ENCODE measurements around the gene SUN5.
"Not testable (repeated sequence)": the region's sequence is repeated elsewhere in the genome, so short reads cannot be mapped to it uniquely, and the experiment has no call there.

SUN5 gene

DNA sequence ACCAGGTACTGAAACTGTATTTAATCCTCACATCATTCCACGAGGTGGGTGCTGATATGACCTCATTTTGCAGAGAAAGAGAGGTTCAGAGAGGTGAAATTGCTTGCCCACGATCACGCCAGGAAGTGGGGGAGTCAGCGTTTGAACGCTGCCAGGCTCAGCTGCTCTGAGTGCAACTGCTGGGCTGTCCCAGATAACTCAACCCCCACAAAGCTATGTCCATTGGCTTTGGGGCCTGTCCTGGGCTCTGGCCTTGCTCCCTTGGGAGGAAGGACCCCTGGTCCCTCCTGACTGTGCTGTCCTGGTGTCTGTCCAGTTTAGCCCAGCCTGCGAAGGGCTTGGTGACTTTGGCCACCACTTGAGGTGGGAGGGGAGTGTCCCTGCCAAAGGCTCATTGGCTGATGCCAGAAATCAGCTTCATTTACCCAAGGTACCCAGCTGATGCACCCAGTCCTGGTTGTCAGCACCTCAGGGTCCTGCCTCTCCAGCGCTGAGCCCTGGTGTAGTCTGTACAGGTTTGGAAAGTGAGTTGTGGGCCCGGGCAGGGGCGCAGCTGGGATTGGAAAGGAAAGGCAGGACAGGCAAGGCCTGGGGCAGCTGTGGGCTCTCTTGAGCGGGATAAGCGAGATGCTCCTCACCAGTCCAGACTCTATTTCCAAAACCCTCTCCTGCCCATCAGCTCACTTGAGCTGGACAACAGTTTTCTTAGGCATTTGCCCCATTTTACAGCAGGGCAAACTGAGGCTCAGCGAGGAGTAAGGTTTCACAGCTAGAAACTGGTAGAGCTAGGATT lies 38.5 kb downstream of the SUN5 start:
- Histone ChIP-seq H3K36me3 (ENCODE audit: insufficient read depth, low read length) (no peaks in the 10 kb centered on the region), H3K9ac (ENCODE audit: low read depth, low read length) (no peak overlapping the region), H3K4me1 (ENCODE audit: insufficient read depth, low read length) (no peaks in the 10 kb centered on the region; the same call in 1 of the 2 replicates), H3K9me3 (ENCODE audit: control insufficient read depth, insufficient read depth, low read length) (no peaks in the 10 kb centered on the region)

DNA sequence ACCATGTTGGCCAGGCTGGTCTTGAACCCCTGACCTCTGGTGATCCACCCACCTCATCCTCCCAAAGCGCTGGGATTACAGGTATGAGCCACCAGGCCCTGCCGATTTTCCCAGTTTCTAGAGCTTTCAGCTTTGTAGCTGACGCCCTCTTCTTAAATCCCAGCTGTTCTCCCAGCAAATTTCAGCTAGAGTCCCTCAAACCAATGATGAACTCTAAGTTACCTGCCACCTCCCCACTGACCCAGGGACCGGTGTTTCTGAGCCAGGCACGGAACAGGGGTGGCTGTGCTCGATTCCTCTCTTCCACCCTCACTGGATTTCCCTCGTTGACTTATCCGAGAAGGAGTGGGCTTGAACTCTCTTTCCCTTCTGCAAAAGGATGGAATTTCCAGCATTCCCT lies 39.1 kb downstream of the SUN5 start:
- Histone ChIP-seq H3K36me3 (ENCODE audit: insufficient read depth, low read length) (no peaks in the 10 kb centered on the region), H3K9ac (ENCODE audit: low read depth, low read length) (no peak overlapping the region), H3K4me1 (ENCODE audit: insufficient read depth, low read length) (no peaks in the 10 kb centered on the region), H3K9me3 (ENCODE audit: control insufficient read depth, insufficient read depth, low read length) (no peaks in the 10 kb centered on the region)

DNA sequence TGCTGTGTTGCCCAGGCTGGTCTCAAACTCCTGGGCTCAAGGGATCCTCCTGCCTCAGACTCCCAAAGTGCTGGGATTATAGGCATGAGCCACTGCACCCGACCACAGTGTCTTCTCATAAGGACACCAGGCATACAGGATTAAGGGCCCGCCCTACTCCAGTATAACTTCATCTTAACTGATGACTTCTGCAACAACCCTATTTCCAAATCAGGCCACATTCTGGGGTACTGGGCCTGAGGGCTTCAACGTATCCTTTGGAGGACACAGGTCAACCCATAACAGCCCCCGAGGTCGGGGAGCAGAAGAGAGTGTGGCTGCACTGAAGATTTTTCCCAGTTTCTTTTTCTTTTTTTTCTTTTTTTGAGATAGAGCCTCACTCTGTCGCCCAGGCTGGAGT lies 39.7 kb downstream of the SUN5 start:
- H3K9me3 ChIP-seq (ENCODE audit: control insufficient read depth, insufficient read depth, low read length), result no peaks in the 10 kb centered on the region
- H3K4me1 ChIP-seq (ENCODE audit: insufficient read depth, low read length), result no peaks in the 10 kb centered on the region
- no peaks in the 10 kb centered on the region for H3K36me3 ChIP-seq (ENCODE audit: insufficient read depth, low read length)
- H3K9ac ChIP-seq (ENCODE audit: low read depth, low read length), result no peak overlapping the region

DNA sequence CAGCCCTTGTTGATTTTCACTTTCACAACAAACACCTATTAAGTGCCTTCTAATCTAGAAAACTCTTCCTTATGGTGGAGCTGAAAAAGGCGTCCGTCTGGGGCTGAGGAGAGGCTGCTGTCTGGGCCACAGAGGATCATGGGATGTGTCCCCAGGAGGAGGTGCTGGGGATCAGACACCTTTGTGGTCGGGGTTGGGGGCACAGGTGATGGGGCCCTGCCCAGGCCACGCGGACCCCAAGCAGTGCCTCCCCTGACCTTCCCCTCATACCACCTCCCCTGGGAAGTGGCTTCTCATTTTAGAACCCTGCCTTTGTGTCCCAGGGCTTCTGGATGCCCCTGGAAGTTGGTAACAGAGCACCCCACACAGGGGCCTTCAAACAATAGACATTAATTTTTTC lies 41.1 kb downstream of the SUN5 start:
- H3K4me1 ChIP-seq (ENCODE audit: insufficient read depth, low read length), result no peaks in the 10 kb centered on the region
- no peaks in the 10 kb centered on the region for H3K9me3 ChIP-seq (ENCODE audit: control insufficient read depth, insufficient read depth, low read length)
- H3K9ac ChIP-seq (ENCODE audit: low read depth, low read length), result no peak overlapping the region
- H3K36me3 ChIP-seq (ENCODE audit: insufficient read depth, low read length), result no peaks in the 10 kb centered on the region

DNA sequence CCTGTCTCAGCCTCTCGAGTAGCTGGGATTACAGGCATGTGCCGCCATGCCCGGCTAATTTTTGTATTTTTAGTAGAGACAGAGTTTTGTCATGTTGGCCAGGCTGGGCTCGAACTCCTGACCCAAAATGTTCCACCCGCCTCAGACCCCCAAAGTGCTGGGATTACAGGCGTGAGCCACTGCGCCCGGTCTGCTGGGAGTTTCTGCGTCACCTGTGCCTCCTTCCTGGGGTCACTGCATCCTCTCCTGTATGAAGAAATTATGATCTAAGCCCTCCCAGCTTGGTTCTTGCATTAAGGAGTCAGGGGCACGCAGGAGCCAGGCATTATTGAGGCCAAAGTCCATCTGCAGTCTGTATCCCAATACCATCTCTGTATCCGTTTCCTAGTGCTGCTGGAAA lies 41.6 kb downstream of the SUN5 start:
- not testable (repeated sequence) for H3K9ac ChIP-seq (ENCODE audit: low read depth, low read length); H3K4me1 ChIP-seq (ENCODE audit: insufficient read depth, low read length); H3K36me3 ChIP-seq (ENCODE audit: insufficient read depth, low read length); H3K9me3 ChIP-seq (ENCODE audit: control insufficient read depth, insufficient read depth, low read length)

DNA sequence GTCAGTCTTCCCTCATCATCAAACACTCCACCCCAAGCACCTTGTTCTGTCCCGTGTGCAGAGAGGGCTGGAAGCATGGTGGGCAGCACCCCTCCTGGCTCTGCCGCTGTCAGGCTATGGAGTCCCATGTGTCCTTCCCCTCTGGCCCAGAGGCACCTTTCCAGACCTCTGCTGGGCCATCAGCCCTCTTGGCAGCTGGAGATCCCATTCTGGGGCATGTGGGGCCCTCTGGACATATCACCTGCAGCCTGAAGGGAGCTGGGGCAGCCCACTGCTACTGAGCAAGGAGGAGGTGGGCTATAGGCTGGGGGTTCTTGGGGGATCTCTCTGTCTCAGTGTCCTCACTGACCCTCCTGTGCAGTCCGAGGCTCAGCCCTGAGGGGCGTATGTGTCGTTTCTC lies 42.2 kb downstream of the SUN5 start:
- no peaks in the 10 kb centered on the region; the same call in 1 of the 2 replicates for H3K9me3 ChIP-seq (ENCODE audit: control insufficient read depth, insufficient read depth, low read length)
- no peaks in the 10 kb centered on the region for H3K36me3 ChIP-seq (ENCODE audit: insufficient read depth, low read length)
- H3K4me1 ChIP-seq (ENCODE audit: insufficient read depth, low read length), result no peaks in the 10 kb centered on the region
- no peak overlapping the region for H3K9ac ChIP-seq (ENCODE audit: low read depth, low read length)

DNA sequence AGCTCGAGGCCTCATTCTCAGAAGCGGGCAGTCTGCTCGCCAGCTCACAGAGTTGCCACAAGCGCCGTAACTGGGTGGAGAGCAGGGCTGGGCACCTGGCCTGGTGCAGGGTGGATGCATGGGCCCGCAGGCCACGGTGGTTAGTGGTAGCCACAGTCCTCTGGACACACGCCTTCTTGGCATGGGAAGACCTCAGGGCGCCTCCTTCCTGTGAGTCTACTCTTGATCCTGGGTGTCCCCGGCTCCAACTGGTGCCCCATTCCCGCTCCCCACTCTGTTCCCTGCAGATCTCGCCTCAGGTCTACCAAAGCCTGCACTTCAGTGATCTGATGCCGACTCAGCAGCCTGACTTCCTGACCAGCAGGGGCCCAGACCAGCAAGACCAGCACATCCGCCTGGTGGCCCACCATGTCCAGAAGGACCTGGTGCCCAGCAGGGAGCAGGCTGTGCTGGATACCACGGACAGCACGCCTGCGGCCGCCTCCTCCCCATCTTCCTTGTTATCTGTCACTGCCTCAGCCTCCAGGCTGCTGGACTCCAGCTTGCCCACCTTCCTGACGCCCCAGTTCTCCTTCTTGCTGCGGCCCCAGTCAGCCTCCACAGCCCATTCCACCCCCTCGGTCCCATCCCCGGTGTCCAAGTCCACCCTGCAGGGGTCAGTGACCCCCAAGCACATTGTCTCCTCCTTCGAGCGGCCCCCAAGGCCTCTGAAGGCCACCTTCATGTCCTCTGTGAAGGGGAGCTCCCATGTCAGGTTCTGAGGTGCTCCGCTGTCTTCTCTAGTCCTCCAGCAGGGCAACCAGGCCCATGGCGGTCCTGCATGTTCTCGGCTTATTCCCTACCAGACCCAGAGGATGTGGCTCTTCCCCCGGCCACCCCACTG lies 43.1 kb downstream of the SUN5 start:
- Histone ChIP-seq H3K9ac (ENCODE audit: low read depth, low read length) (no peak overlapping the region), H3K9me3 (ENCODE audit: control insufficient read depth, insufficient read depth, low read length) (no peaks in the 10 kb centered on the region; the same call in 1 of the 2 replicates), H3K4me1 (ENCODE audit: insufficient read depth, low read length) (no peaks in the 10 kb centered on the region), H3K36me3 (ENCODE audit: insufficient read depth, low read length) (no peaks in the 10 kb centered on the region)

DNA sequence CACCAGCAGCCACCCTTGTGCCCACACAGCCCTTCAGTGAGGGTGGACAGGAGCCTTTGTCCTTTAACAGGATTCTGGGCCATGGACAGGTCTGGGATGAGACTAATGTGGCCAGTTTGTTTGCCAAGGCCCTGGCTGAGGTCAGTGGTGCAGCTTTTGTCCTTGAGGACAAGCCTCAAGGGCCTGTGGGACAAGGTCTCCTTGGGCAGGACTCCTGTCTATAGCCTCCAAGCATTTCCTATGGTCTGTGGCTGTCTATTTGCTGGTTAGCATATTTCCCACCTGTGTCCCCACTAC lies 44.1 kb downstream of the SUN5 start:
- no peaks in the 10 kb centered on the region; the same call in 1 of the 2 replicates for H3K9me3 ChIP-seq (ENCODE audit: control insufficient read depth, insufficient read depth, low read length)
- no peak overlapping the region for H3K9ac ChIP-seq (ENCODE audit: low read depth, low read length)
- H3K36me3 ChIP-seq (ENCODE audit: insufficient read depth, low read length), result no peaks in the 10 kb centered on the region
- H3K4me1 ChIP-seq (ENCODE audit: insufficient read depth, low read length), result no peaks in the 10 kb centered on the region

DNA sequence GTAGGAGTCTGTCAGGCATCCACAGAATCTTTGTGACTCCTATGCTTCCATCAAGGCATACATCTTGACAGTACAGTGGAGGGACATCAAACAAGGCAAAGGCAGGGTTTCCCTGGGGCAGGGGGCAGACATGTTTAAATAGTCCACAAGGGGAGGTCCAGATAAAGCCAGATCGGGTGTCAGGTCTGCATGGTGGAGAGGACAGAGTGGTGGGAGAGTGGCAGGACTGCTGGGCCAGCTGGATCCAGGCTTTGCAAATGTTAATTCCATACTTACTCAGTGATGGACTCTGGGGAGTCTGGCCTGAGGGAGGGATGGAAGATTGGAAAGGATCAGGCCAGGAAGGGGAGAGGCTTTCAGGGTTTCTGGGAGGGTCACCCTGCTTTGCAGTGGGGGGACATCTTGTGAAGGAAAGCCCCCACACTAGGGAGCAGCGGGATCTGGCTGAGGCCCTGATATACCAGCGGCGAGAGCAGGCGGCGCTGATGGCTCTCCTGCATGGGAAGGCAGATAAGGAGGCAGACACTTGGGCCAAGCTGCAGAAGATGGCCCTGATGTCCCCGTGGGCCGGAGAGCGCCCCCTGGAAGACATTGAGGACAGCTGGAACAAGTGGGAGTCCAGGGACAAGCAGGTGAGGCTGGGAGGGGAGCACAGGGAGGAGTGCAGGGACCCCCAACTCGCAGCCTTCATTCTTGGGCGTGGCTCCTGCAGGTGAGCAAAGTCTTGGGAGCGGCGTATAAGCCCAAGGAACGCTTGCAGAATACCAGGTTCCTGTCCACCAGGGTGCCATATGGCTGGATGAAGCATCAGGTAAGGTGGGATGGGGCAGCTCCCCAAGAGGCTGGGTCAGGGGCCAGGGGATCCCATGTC lies 44.6 kb downstream of the SUN5 start:
- no peaks in the 10 kb centered on the region; the same call in 1 of the 2 replicates for H3K9me3 ChIP-seq (ENCODE audit: control insufficient read depth, insufficient read depth, low read length)
- H3K9ac ChIP-seq (ENCODE audit: low read depth, low read length), result no peak overlapping the region
- no peaks in the 10 kb centered on the region for H3K4me1 ChIP-seq (ENCODE audit: insufficient read depth, low read length)
- no peaks in the 10 kb centered on the region for H3K36me3 ChIP-seq (ENCODE audit: insufficient read depth, low read length)

DNA sequence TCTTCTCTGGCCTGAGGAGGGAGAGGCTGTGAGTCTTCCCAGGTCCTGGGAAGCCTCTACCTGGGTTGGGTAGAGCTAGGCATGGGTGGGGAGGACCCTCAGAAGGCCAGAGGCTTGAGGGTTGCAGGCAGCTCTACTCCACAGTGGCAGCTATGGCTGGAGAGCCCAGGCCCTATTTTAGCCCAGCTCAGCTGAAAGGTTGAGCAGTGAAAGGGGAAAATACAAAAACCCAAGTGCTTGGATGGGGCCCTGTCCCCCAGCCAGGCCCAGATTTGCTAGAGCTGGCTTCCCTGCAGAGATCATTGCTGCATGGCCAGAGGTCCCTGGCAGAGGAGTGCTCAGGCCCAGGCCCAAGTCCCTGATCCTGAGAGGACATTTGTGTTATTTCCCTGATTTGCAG lies 45.7 kb downstream of the SUN5 start:
- Histone ChIP-seq H3K9ac (ENCODE audit: low read depth, low read length) (no peak overlapping the region), H3K9me3 (ENCODE audit: control insufficient read depth, insufficient read depth, low read length) (no peaks in the 10 kb centered on the region; the same call in 1 of the 2 replicates), H3K36me3 (ENCODE audit: insufficient read depth, low read length) (no peaks in the 10 kb centered on the region), H3K4me1 (ENCODE audit: insufficient read depth, low read length) (no peaks in the 10 kb centered on the region)

DNA sequence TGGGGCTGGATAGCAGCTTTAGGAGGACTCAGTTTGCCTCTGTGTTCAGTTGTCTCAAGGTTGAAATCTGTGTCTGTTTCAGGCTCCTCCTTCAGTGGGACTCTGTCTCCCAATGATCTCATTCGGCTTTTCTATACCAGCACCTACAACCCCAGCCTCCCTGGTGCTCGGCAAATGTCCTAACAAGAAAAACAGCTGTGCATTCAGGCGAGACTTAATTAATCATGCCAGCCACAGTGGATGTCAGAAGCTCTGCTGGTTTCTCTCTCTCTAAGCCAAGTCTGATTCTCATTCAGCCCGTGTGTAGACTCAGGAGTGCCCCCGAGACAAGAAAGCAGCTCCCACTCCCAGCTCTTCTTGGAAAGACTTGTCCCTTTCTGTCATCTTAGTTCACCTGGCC lies 46.8 kb downstream of the SUN5 start:
- Histone ChIP-seq H3K9ac (ENCODE audit: low read depth, low read length) (no peak overlapping the region), H3K36me3 (ENCODE audit: insufficient read depth, low read length) (no peaks in the 10 kb centered on the region), H3K9me3 (ENCODE audit: control insufficient read depth, insufficient read depth, low read length) (no peaks in the 10 kb centered on the region; the same call in 1 of the 2 replicates), H3K4me1 (ENCODE audit: insufficient read depth, low read length) (no peaks in the 10 kb centered on the region)

DNA sequence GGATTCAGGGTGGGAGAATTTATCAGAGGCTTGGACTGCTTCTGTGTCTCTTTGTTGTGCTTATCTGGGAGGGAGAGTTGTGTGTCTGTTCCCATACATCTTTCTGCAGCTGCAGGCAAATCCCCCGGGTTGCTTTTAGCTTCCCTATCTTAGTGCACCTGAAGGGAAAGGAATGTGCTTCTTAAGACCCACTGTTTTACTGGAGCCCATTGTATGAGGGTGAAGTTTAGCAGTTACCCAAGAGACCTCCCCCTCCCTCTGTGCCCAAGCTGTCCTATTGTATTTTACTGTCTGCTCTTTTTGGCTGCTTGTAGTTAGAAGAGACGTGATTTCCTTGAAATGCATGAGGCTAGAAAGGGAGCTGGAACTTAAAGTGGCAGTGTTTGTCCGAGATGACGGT lies 53.7 kb downstream of the SUN5 start:
- not testable (repeated sequence) for H3K9ac ChIP-seq (ENCODE audit: low read depth, low read length); H3K36me3 ChIP-seq (ENCODE audit: insufficient read depth, low read length); H3K4me1 ChIP-seq (ENCODE audit: insufficient read depth, low read length); H3K9me3 ChIP-seq (ENCODE audit: control insufficient read depth, insufficient read depth, low read length)

DNA sequence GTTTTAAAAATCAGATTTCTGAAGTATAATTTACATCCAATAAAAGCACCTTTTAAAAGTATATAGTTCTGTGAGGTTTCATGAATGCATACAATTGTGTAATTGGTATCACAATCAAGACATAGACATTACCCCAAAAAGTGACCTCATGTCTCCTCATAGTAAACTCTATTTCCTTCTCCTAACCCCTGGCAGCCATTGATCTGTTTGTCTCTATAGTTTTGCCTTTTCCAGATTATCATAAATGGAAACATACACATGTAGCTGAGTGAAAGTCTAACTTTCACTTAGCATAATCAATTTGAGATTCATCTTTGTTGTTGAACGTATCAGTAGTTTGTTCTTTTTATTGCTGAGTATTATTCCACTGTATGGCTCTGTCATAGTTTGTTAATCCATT lies 57.6 kb downstream of the SUN5 start:
- no peaks in the 10 kb centered on the region for H3K9me3 ChIP-seq (ENCODE audit: control insufficient read depth, insufficient read depth, low read length)
- no peak overlapping the region for H3K9ac ChIP-seq (ENCODE audit: low read depth, low read length)
- peaks cover 7% of the 10 kb centered on the region for H3K4me1 ChIP-seq (ENCODE audit: insufficient read depth, low read length)
- no peaks in the 10 kb centered on the region for H3K36me3 ChIP-seq (ENCODE audit: insufficient read depth, low read length)

DNA sequence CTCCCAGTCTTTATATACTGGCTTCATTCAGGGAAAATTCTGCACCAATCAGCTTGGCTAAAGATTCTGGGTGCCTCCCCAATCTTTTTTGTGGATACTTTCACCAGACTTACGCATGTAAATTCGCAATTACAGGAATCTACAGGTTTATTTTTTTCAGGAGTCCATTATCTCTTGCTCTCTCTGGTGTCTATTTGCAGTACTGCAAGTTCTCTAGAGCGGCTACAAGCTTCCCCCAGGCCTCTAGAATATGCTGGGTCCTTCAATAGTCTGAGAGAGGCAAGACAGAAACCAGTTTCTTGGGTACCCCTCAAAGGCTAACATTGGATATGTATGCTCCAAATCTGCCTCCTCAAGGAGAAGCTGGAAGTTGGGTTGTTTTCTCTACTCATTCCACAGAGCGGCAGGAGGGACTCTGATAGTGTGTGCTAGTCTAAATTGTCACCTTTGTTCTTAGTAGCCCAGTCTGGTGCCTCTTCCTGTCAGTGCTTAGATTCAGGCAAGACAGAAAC lies 58.5 kb downstream of the SUN5 start:
- peaks cover 5% of the 10 kb centered on the region for H3K4me1 ChIP-seq (ENCODE audit: insufficient read depth, low read length)
- H3K9ac ChIP-seq (ENCODE audit: low read depth, low read length), result no peak overlapping the region
- H3K36me3 ChIP-seq (ENCODE audit: insufficient read depth, low read length), result no peaks in the 10 kb centered on the region
- no peaks in the 10 kb centered on the region for H3K9me3 ChIP-seq (ENCODE audit: control insufficient read depth, insufficient read depth, low read length)

Data from ES-I3 (cell line).